Stimulated activated CD4-positive, alpha-beta T cell treated with anti-CD3 and anti-CD28 coated beads, Interleukin-1b, Interleukin-23, amount 100 ng/mL, for 1 hour (primary cell): ENCODE measurements around the gene UNC13D.
A peak's percentile ranks its signal among the peaks of the same experiment; 100 is the strongest.

Source experiments
- DNase-seq, 2 donors: peaks; one replicate each; pipeline ENCODE4 v3.0.0-alpha.2; 2020; ENCODE audit warnings: low read depth in 2 of 2

UNC13D gene

DNA sequence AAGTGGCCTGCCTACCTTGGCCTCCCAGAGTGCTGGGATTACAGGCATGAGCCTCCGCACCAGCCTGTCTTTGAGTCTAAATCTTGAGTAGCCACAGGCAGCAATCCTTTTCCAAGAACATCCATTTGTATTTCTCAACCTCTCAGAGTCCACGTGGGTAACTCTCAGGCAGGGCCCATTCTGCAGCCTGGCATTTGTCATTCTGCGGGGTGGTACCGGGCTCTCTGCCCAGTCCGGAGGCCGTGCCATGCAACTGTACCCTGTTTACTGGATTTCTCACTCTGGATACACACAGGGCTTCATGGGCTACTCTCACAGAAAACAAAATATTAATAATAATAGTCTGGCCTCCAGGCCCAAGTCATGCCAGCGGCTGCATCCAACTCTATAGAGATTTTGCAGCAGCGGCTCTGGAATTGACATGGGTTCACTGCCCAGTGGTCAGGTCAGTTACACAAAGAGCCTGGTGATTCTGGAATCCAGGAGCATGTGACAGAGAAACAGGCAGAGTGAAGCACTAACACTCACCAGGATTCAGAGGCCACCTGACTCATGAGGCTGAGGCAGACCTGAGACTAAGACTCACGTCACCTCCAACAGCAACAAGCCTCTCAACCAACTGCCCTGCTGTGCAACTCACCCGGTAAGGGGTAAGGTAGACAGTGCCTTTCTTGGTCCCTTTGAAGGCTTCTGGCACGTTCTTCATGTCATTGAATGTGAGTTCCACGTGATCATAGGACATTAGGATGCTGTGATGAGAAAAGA is 6.9 kb upstream of the UNC13D start:
- no peak for DNase-seq

DNA sequence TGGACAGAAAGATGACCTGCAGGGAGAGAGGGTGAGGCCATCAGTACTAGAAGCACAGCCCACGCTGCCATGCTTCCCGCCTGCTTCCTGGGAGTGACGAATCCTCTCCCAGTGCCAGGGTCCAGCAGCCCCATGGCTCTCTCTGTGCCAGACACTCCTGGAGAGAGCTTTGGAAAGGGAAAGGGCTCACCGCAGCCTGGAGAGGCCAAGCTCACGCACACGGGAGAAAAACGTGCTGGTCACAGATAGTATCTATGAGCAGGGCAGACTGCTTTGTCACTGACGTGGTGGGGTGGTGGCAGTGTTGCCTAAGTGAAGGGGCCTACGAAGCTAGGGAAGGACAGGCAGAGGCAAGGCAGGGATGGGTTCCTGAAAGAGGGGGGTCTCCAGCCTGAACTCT is 5.5 kb upstream of the UNC13D start:
- no peak for DNase-seq

DNA sequence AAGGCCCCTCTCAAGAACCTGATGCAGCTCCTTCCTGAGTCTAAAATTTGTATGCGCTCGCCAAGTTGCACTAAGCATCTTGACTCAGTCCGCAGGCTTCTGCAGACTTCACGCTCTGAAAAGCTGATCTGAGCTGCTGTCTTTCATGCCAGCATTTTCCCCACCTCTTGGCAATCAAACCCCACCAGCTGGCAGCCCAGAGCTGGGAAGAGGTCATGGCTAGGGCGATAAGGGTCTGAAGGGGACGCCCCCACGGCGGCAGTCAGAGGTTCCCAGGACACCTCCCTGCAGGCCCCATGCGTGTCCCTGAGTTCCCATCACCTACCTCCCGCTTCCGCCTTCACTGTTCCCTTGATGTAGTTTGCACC is 5.1 kb upstream of the UNC13D start:
- DNase-seq: no peak

DNA sequence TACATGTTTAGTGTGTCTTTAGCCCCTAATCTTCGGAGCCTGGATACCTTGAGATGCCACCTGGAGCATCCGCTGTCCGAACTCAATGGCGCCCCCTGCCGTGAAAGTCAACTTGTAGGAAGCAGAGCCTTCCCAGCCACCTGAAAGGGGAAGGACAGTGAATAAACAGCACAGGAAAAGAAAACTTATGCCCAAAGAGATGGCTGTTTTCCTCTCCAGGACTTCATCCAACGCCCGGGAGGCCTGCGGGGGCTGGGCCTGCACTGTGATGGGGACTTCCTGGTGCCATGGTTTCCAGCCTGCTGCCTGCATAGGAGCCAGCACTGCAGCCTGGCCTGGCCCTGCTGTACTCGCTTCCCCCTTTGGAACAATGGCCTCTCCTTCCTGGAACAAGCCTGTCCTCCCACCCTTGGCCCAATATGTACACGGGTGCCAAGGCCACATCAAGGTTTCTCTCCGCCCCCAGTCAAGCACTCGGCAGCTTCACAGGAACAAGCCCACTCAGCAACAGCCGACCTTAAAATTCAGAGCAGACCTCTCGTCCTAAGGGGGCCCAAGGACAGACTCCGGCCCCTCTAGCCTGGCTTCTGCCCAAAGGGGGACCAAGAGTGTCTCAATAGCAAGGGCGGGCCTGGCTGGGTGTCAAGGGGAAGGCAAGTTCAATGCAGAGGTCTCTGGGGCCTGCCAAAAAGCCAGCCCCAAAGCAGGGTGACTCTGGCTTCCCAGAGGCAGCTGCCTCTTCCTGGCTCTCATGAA is 4.5 kb upstream of the UNC13D start:
- peak; percentile 66 to 81 for DNase-seq

DNA sequence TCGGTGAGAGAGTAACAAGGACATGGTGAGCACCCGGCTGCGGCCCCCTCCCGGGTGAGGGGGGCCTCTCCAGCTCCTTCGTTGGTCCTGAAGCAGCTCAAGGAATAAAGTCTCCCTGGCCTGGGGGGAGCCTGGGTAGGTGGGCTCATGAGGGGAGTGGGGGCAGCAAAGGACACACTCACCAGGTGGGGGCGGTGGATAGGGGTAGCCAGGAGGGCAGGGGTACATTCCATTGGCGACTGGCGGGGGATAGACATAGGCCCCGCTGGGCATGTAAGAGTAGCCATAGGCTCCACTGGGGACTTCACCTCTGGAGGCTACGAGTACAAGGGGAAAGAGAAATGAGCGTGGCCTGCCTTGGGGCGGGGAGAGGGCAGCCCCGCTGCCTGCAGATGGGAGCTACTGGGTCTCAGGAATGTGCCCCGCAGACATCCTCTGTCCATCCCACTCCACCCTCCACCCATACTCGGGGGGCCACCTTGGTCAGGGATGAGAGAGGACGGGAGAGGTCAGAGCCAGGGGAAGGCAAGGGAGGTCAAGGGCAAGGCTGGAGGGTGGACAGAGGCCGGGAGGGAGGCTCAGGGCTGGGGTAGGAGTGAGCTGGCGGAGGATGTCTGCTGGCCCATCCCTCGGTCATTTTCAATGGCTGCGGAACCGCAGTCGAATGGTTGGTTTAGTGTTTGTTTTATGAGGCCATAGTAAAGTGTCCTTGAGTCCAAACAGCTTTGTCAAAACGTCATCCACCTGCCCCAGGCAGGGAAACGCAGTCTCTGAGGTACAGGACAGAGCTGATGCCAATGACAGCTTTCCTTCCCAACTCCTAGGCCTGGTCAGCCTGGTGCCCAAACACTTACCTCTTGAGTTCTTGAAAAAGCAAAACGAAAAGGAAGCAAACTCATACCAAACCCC is 3.7 kb upstream of the UNC13D start:
- DNase-seq: no peak

DNA sequence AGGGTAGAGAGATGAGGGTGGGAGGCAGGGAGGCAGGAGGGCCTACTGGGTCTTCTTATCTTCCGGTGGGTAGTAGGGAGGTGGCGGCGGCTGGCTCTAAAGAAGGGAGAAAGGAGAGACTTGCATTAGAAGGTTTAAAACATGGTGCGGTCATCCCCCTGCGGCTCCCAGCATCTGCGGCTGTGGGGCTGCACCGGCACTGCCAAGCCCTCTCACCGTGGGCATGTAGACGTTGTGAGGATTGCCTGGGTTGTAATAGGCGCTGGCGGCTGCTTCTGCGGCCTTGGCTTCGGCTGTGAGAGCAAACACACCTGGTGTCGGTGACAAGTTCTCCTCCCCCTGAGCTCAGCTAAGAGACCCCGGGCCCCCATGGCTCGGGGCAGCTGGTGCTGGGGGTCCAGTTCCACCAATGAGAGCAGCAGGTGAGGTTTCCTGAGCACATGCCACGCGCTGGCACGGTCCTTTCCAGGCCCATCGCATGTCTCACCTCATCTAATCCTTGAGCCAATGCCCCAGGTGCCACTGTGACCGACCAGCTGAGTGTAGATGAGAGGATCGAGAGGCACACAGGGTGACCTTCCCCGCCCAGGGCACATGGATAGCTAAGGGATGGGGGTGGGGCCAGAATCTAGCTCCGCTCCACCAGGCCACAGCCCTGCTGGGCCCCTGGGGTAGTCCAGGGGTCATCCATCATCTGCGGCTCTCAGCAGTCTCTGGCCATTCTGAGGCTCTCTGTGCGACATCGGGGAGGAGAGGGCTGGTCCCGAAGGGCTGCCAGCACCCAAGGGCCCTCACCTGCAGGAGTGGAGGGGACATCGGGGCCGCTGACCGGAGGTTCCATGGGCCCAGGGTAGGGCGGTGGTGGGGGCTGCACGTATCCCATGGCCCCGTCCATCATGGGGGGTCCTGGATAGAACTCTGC is 2.7 kb upstream of the UNC13D start:
- DNase-seq: no peak

DNA sequence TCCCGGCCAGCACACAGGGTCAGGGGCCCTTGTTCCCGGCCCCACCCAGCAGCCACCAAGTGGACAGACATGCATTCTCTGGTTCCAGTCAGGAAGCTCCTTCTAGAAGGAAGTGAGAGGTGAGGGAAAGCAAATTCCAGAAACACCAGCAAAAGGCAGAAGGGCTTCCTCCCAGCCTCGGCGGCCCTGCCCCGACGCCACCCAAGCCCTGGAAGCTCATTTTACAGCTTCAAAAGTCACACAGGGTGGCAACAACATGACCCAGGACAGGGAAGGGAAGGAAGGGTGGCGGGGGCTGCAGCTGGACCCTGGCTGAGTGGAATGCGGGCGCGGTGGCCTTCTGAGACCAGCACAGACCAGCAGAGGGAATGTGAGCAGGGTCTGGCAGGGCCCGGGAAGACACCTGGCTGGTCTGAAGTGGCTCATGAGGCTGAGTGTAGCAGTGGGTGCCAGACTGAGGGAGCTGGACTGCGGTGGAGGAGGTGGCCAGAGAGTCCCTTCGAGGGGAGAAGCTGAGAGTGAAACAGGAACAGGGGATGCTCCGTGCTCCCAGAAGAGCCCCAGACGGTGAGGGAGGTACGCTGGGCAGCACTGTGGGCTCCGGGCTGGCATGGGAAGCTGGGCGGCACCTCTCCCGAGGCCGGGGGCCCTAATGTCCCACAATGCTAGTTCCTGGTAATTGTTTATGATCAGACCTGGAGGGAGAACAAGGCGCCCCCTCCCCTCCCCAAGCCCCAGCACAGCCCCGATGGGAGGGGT is 1.9 kb upstream of the UNC13D start:
- no peak for DNase-seq

DNA sequence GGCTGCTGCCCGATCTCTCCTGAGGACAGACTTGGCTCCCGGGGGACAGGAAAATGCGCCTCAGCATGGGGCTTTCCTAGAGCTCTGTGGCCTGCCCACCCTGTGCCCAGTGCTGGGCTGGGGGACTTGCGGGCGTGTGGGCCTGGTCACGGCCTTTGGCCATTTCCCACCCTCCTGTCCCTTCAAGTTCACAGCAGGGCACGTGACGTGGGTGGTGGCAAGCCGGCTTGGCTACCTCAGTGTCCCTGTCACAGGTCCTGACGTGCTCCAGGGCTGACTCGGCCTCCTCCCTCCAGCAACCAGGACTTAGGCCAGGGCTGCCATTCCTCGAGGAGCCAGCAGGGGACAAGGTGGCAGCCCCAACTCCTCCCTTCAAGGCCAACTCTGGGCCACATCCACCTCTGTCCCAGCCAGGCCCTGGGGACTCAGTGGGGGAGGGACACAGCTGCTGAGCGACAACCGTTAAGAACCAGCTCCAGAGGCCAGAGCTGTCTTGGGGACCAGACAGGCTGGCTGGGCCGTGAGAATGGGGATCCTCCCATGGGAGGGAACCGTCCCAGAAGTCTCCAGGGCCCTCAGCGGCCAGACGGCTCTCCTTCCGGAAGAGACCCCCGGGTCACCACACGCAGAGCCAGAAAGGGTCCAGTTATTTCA is 981 bp upstream of the UNC13D start:
- peak in 1 of 2 donors; percentile 41 for DNase-seq

DNA sequence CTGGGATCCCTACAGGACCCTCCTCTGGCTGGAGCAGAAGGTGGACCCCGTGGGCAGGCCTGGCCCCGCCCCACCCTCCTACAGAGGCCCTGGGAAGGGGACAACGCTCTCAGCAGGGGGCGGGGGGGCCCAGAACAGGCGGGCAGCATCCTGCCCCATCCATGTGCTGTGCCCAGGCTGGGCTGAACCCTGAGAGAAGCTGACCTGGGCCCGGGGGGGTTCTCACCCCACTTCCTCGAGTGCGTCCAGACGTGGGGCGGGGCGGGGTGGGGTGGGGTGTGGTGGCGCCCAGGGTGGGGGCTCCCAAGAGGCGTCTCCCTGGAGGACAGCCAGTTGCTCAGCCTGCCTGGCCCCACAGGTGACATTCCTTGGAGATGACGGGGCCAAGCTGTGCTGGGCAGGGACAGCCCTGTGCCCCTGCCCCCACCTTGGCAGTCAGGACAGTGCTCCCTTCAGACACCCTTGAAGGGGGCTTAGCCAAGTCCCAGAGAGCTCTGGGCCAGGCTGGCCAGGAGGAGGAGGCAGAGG is 390 bp upstream of the UNC13D start:
- DNase-seq: no peak

DNA sequence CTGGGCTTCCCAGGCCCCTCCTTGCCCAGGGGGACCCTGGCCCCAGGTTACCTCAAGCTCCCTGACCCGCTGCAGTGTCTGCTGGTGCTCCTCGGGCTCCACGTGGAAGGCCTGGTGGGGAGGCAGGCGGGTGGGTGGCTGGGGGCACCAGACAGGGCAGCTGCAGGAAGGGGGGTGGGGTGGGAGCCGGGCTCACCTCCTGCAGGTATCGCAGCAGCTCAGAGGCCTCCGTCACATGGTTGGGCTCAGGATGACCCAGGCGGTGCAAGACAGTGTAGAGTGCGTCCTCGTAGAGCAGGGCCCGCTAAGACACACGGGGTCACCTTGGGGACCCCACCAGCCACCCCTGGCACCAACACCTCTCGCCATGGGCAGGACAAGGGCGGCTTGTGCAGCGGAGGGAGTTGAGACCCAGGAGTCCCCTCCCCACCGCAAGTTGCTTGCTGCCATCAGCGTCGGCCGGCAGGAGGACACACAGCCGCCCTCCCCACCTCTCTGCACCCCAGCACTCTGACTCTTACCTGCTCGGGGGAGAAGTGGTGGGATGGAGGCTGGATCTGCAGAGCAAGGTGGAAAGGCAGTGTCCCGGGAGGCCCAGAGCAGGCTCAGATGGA is 1.1 kb downstream of the UNC13D start:
- no peak for DNase-seq

DNA sequence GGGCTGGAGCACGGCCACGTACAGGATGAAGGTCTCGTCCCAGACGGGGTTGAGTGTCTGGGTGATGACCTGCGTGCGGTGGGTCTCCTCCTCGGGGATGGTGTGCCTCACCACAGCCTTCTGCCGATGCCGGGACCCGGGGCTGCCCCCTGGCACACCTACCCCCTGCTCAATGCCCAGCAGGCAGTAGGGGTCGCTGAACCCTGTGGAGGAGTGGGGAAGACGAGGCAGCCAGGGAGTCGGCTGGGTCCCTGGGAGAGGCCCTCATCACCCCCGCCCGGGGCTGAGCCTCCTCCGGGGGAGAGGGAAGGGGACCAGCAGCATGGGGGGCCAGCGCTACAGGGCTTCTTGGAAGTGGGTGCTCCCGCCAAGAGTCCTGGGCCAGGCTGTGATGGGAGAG is 1.8 kb downstream of the UNC13D start:
- DNase-seq: no peak

DNA sequence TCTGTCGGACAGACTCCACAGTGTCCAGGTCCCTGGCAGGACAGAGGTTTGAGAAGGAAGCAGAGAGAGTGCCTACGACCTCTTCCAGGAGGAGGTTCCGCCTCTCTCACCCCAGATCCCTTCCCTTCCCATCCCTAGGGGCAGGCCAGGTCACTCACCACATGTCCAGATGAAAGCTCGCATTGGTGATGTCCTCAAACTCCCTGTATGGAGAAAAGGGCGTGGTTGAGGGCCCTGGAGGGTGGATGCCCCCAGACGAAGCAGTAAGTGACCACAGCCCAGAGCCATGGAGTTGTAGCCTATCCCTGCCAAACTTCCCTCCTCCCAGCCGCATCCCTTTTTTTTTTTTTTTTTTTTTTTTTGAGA is 3.4 kb downstream of the UNC13D start:
- DNase-seq: no peak

DNA sequence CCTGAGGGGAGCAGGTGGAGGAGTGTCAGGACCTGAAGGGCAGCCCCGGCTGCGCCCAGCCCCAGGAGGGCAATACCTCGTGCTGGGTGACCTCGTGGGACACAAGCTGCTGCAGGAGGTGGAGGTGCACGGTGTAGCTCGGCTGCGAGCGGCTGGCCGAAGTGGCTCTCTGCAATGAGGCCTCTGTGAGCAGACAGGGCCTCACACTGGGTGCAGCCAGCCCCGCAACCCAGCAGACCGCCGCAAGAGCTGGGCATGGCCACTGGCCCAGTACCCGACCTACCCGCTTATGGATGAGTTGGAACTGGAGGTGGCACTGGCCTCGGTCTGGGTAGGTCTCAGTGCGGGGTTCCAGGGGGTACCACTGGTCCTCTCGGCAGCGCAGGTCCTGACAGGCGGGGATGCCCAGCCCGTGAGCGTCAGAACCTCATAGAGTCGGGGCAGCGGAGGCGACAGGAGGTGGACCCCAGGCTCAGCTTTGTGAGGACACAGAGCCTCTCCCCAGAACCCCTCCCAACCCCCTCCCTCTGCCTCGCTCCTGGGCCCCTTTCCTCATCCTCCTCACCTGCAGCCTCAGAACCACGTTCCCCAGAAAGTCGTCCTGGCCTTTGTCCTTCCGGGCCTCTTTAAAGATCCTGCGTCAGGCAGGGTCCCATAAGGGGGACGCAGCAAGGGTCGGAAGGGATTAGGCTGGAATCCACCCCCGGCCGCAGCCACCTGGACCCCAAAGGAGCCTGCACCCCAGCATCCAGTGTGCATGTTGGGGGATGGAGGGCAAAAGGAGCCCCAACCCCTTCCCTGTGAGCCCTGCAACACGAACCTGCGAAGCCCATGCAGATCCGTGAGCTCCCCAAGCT is 4.0 kb downstream of the UNC13D start:
- DNase-seq: no peak

DNA sequence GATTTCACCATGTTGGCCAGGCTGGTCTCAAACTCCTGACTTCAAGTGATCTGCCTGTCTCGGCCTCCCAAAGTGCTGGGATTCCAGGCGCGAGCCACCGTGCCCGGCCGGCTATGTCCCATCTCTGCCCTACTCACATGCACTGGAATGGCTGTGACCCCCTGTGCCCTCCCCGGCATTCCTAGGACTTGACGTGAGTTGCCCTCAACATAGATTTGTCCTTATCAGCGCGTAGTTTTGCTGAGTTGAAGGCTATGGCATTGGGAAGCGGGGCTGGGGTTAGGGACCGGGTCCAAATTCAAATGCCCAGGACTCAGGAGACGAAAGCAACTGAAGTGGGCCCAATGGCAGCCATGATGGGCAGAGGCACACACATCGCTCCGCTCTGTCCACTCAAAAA is 5.8 kb downstream of the UNC13D start:
- no peak for DNase-seq

DNA sequence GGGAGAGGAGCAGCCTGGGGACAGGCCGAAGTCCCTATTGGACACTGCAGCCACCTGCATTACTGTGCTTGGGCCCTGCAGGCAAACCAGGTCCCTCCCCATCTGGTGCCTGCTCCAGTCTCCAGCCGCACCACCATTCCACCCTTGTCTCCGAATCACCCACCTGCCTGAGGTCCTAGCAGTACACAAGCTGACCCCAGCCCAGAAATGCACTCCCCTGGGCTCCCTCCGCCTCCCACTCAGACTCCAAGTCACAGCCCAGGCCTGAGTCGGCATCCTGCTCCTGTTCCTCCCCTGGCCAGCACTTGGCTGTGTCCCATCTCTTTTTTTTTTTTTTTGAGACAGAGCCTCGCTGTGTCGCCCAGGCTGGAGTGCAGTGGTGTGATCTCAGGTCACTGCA is 6.3 kb downstream of the UNC13D start:
- DNase-seq: no peak

DNA sequence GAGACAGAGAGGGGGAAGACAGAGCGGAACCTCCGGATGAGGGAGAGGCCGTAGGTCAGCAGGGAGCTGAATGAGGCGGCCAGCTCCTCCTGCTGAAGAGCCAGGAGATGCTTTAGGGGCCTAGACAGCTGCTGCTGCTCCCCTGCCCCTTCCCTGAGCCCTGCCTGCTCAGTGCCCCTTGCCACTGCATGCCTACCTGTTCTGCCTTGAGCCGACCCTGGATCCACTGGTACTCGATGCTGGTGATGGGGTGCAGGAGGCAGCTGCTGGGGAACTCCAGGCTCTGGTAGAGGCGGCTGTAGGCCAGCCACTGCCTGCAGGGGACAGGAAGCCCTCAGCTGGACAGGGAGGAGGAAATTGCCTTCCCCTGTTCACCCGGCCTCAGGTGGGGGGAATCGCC is 7.6 kb downstream of the UNC13D start:
- no peak for DNase-seq

DNA sequence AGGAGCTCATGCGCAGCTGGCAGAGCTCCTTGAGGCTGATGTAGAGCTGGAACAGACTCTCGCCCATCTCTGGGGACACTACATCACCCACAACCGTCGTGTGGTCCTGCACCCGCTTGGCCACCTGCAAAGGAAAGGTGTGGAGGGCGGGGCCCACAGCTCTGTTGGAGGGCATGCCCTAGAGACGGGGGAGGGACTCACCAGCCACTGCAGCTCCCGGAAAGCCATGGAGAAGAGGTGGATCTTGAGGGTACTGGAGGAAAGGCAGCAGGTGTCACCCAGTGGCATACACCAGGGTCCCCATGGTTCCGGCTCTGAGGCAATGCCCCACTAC is 8.6 kb downstream of the UNC13D start:
- DNase-seq: no peak

DNA sequence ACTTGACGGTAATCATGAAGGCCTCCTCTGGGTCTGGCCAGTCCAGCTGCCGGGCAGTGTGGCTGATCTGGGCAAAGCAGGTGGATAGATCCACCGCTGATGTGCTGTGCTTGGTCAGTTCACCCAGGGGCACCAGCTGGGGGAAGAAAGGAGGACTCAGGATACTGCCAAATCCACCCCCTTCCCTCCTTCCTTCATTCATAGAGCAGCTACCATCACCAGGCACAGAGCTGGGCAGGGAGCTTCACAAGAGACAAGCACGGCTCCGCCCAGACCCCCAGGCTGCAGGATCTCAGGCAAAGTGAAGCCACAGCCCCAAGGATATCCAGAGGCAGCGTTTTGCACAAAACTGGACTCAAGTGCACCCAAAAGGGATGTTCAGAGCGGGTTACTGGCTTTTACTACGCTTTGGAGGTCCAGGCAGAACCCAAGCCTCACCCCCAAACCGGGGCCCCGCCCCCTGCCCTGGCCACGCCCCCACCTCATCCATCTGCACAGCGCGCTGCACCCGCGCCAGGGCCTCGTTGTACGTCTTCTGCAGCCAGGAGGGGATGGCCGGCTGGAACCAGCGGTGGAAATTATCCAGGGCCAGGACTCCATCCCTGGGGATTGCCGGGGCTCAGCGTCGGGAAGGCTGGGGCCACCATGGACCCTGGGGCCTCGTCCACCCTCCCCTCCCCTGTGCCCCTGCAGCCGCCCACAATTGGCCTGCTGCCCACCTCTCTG is 9.1 kb downstream of the UNC13D start:
- DNase-seq: no peak
